CD14-positive monocyte (primary cell): ENCODE measurements around the gene ERCC2. TPM values are rescaled to one million over a fixed set of nuclear protein-coding genes. Genes with fewer than 3 reads are reported as not detected.

ENCODE experiments used
- DNase-seq, 3 donors: peaks; one replicate each; pipeline ENCODE4 v3.0.0-alpha.2; 2011 to 2022
- H2AFZ ChIP-seq: 2 replicates; pipeline ENCODE4 v1.6.0; 2012; ENCODE audit warnings: mild to moderate bottlenecking, low read depth, low read length, inconsistent platforms; ENCODE audit not compliant: insufficient read depth, poor library complexity, severe bottlenecking
- H3K27ac ChIP-seq, 2 donors: 1 replicate in 1 of 2; 2 replicates in 1 of 2; pipeline ENCODE4 v1.5.1; 2012 to 2013; ENCODE audit warnings: low read length in 2 of 2, control low read depth in 1 of 2, inconsistent platforms in 1 of 2, low read depth in 1 of 2, mild to moderate bottlenecking in 1 of 2
- H3K27me3 ChIP-seq, 2 donors: one replicate each; pipeline versions ENCODE4 v1.6.0 to v1.6.1; 2011 to 2013; ENCODE audit warnings: low read length in 2 of 2; ENCODE audit not compliant: control insufficient read depth in 2 of 2, insufficient read depth in 2 of 2
- H3K36me3 ChIP-seq, 2 donors: replicated peaks in 1 of 2; 1 replicate in 1 of 2; 2 replicates in 1 of 2; pipeline versions ENCODE4 v1.5.1 to v1.6.1; 2012 to 2013; ENCODE audit warnings: low read length in 2 of 2, control low read depth in 1 of 2, inconsistent platforms in 1 of 2, mild to moderate bottlenecking in 1 of 2; ENCODE audit not compliant: insufficient read depth in 2 of 2, control insufficient read depth in 1 of 2
- H3K4me1 ChIP-seq, 2 donors: 1 replicate in 1 of 2; 2 replicates in 1 of 2; pipeline versions ENCODE4 v1.5.1 to v1.6.1; 2012 to 2013; ENCODE audit warnings: low read length in 2 of 2, control low read depth in 1 of 2, inconsistent platforms in 1 of 2, mild to moderate bottlenecking in 1 of 2, moderate library complexity in 1 of 2; ENCODE audit not compliant: insufficient read depth in 2 of 2, control insufficient read depth in 1 of 2
- H3K4me2 ChIP-seq: replicated peaks from 2 replicates; pipeline ENCODE3; 2012; ENCODE audit warnings: low read length, moderate library complexity, mild to moderate bottlenecking; ENCODE audit not compliant: poor library complexity, severe bottlenecking; ENCODE audit errors: extremely low read depth
- H3K4me3 ChIP-seq, 3 experiments: fragments of 200-600 bp in 1 of 3; sonication (generic) in 1 of 3; replicated peaks in 1 of 3; 1 replicate in 2 of 3; 2 replicates in 1 of 3; pipeline ENCODE4 v1.5.1; 2011 to 2013; ENCODE audit warnings: low read length in 3 of 3, mild to moderate bottlenecking in 3 of 3, control low read depth in 2 of 3, low read depth in 2 of 3, inconsistent platforms in 1 of 3, moderate library complexity in 1 of 3
- H3K79me2 ChIP-seq: 2 replicates; pipeline ENCODE4 v1.6.0; 2012; ENCODE audit warnings: mild to moderate bottlenecking, control low read depth, inconsistent platforms, low read length, moderate library complexity; ENCODE audit not compliant: insufficient read depth
- H3K9ac ChIP-seq: 2 replicates; pipeline ENCODE4 v1.6.0; 2017; ENCODE audit warnings: low read length, mild to moderate bottlenecking; ENCODE audit not compliant: insufficient read depth, poor library complexity, severe bottlenecking
- H3K9me3 ChIP-seq, 2 donors: replicated peaks in 1 of 2; 1 replicate in 1 of 2; 2 replicates in 1 of 2; pipeline versions ENCODE4 v1.5.1 to v1.6.1; 2012 to 2013; ENCODE audit warnings: low read length in 2 of 2, control low read depth in 1 of 2; ENCODE audit not compliant: control insufficient read depth in 1 of 2, insufficient read depth in 1 of 2
- H4K20me1 ChIP-seq: 2 replicates; pipeline ENCODE4 v1.6.0; 2012; ENCODE audit warnings: mild to moderate bottlenecking, low read length, control low read depth, moderate library complexity; ENCODE audit not compliant: insufficient read depth
- H3K27ac Mint-ChIP-seq, 7 donors: one replicate each; pipeline ENCODE4 v1.8.0; 2020; ENCODE audit warnings: mild to moderate bottlenecking in 7 of 7, mixed read lengths in 7 of 7, moderate library complexity in 6 of 7, inconsistent platforms in 2 of 7
- H3K27me3 Mint-ChIP-seq, 3 donors: one replicate each; pipeline ENCODE4 v1.8.0; 2021 to 2022; ENCODE audit warnings: low read depth in 3 of 3, mild to moderate bottlenecking in 3 of 3, mixed read lengths in 3 of 3, moderate library complexity in 3 of 3, inconsistent platforms in 1 of 3
- H3K36me3 Mint-ChIP-seq, 2 donors: one replicate each; pipeline ENCODE4 v1.8.0; 2020; ENCODE audit warnings: mixed read lengths in 2 of 2, inconsistent platforms in 1 of 2, mild to moderate bottlenecking in 1 of 2
- H3K4me1 Mint-ChIP-seq: one replicate; pipeline ENCODE4 v1.8.0; 2020; ENCODE audit warnings: mild to moderate bottlenecking, mixed read lengths
- H3K4me3 Mint-ChIP-seq, 2 donors: one replicate each; pipeline ENCODE4 v1.8.0; 2020; ENCODE audit warnings: mild to moderate bottlenecking in 2 of 2, mixed read lengths in 2 of 2, moderate library complexity in 1 of 2
- H3K9me3 Mint-ChIP-seq, 7 donors: one replicate each; pipeline ENCODE4 v1.8.0; 2020 to 2022; ENCODE audit warnings: mixed read lengths in 7 of 7, mild to moderate bottlenecking in 6 of 7, moderate library complexity in 6 of 7, inconsistent platforms in 2 of 7
- CTCF ChIP-seq: fragments of 200-600 bp; IDR thresholded peaks from one replicate; pipeline ENCODE4 v1.8.0; 2022; ENCODE audit warnings: antibody characterized with exemption, mild to moderate bottlenecking
- WGBS: methylation state at CpG from one replicate; pipeline ENCODE4 v1.1.5; 2013; ENCODE audit warnings: missing lambda C conversion rate; ENCODE audit not compliant: insufficient coverage; 5-methylcytosine and 5-hydroxymethylcytosine counted together
- intact Hi-C, 2 donors: fragments of 100-400 bp; cut with micrococcal nuclease; formaldehyde crosslinking; loops; one replicate each; pipeline versions ENCODE4 v1.15.0 to v1.15.1; 2023
- polyA plus RNA-seq, 3 donors: library from polyadenylated mRNA; depleted of rRNA in 1 of 3; unstranded in 2 of 3; stranded (reverse) in 1 of 3; fragments of 300-500 nt in 2 of 3; fragments of >200 nt in 1 of 3; fragmentation: Illumina TruSeq in 2 of 3; gene quantifications; 1 replicate in 2 of 3; 2 replicates in 1 of 3; pipeline ENCODE4 v1.2.3, GENCODE V29; 2012 to 2021

The ERCC2 gene
- polyA plus RNA-seq, 3 donors: 4.0 to 20.0 (median 4.4) TPM

GRCh38 chr19:45403781-45404556 lies 33.6 kb upstream of the ERCC2 start:
- Mint-ChIP-seq H3K27ac (peak overlapping the region in 1 of 7 donors; percentile 25), H3K4me1 (peaks cover 43% of the 10 kb centered on the region), H3K36me3 (peaks cover 5 to 8% of the 10 kb centered on the region in 2 donors), H3K27me3 (peaks cover 45 to 52% (median 46%) of the 10 kb centered on the region in 3 donors), H3K9me3 (peaks cover 0 to 11% (median 6%) of the 10 kb centered on the region in 7 donors), H3K4me3 (peak overlapping the region; percentile 81 to 95)
- H3K79me2 ChIP-seq: no peaks in the 10 kb centered on the region
- peak overlapping the region; percentile 89 for H3K4me2 ChIP-seq
- no peaks in the 10 kb centered on the region for H3K36me3 ChIP-seq
- intact Hi-C loops: loop anchor here in 1 of 2 donors (10.0 kb wide), 1 partner anchor 231 kb away; the partner anchor contains the start of gene EML2
- peaks cover 28 to 39% of the 10 kb centered on the region in 2 donors for H3K27me3 ChIP-seq
- TF ChIP-seq CTCF: peak; percentile 47
- H4K20me1 ChIP-seq: peaks cover 12% of the 10 kb centered on the region
- H2AFZ ChIP-seq: peak overlapping the region; percentile 93
- peaks cover 44 to 56% of the 10 kb centered on the region in 2 donors for H3K4me1 ChIP-seq
- no peak overlapping the region for H3K9ac ChIP-seq
- H3K27ac ChIP-seq: no peak overlapping the region
- peak overlapping the region in 1 of 3 experiments; percentile 91 for H3K4me3 ChIP-seq
- DNase-seq: peak in 1 of 3 donors; percentile 36
- 14% methylated on average over 15 of the region's 25 CpGs for WGBS
- peaks cover 4 to 14% of the 10 kb centered on the region in 2 donors for H3K9me3 ChIP-seq

GRCh38 chr19:45403272-45403671 lies 32.9 kb upstream of the ERCC2 start:
- peaks cover 28 to 41% of the 10 kb centered on the region in 2 donors for H3K27me3 ChIP-seq
- H3K4me3 Mint-ChIP-seq: peak overlapping the region in 1 of 2 donors; percentile 95
- no peak overlapping the region for H3K4me3 ChIP-seq
- peaks cover 43% of the 10 kb centered on the region for H3K4me1 Mint-ChIP-seq
- no peaks in the 10 kb centered on the region for H3K79me2 ChIP-seq
- no peak for TF ChIP-seq CTCF
- peaks cover 46 to 59% (median 52%) of the 10 kb centered on the region in 3 donors for H3K27me3 Mint-ChIP-seq
- no peak overlapping the region for H2AFZ ChIP-seq
- peaks cover 10% of the 10 kb centered on the region for H4K20me1 ChIP-seq
- H3K36me3 ChIP-seq: no peaks in the 10 kb centered on the region
- peaks cover 0 to 8% of the 10 kb centered on the region in 2 donors for H3K36me3 Mint-ChIP-seq
- H3K9me3 Mint-ChIP-seq: peaks cover 0 to 14% (median 6%) of the 10 kb centered on the region in 7 donors
- peak overlapping the region in 1 of 7 donors; percentile 25 for H3K27ac Mint-ChIP-seq
- intact Hi-C loops: loop anchor here in 1 of 2 donors (10.0 kb wide), 1 partner anchor 232 kb away; the partner anchor contains the start of gene EML2
- H3K27ac ChIP-seq: no peak overlapping the region
- H3K9ac ChIP-seq: no peak overlapping the region
- H3K4me2 ChIP-seq: no peak overlapping the region
- H3K9me3 ChIP-seq: peaks cover 4 to 14% of the 10 kb centered on the region in 2 donors
- H3K4me1 ChIP-seq: peaks cover 43 to 56% of the 10 kb centered on the region in 2 donors
- DNase-seq: no peak
- WGBS: 95% methylated on average over 4 of the region's 4 CpGs
